GM18873 (cell line): Measurements from ENCODE around the gene PBOV1.
"Not testable (repeated sequence)": the region's sequence is repeated elsewhere in the genome, so short reads cannot be mapped to it uniquely, and the experiment has no call there.

Experiments
- ATAC-seq: cut with Tn5 transposase; IDR thresholded peaks from one replicate; pipeline ENCODE4 v1.9.1; 2021; ENCODE audit warnings: mild to moderate bottlenecking, moderate library complexity, moderate number of reproducible peaks; ENCODE audit not compliant: unreplicated experiment, low FRiP score

The PBOV1 gene

DNA sequence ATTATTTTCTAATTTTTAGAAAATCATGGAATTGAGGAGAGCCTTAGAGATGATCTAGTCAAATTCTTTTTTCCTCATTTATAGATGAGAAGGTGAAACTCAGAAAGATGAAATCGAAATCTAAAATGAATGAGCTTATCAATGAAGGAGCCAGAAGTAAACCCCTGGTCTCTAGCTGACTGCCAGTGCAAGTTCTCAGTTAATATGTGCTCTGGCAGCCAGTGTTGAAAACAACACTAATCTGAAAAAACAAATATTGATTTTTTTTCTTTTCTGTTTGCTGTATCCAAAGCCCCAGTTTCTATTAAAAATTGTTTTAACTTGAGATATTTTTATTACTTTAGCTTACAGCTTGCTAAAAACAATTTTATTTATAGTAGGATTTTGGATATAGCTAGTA is 21.5 kb upstream of the PBOV1 start:
- no peak for ATAC-seq

DNA sequence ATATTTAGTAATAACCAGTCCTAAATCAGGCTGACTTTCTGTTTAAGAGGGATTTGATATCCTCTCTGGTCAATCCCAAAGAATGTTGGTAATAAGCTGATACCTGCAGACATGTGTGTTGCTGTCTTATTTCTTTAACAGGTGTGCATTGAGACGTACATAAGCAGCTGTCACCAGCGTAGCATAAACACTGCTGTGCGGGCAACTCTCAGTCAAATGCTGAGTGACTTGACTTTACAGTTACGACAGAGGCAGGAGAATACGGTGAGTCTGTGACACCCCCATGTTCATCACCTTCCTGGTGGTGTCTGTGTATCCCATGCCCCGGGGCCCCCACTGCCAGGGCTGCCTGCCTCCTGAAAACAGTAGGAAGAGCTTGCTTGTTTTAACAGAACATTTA is 20.1 kb upstream of the PBOV1 start:
- ATAC-seq, result no peak

DNA sequence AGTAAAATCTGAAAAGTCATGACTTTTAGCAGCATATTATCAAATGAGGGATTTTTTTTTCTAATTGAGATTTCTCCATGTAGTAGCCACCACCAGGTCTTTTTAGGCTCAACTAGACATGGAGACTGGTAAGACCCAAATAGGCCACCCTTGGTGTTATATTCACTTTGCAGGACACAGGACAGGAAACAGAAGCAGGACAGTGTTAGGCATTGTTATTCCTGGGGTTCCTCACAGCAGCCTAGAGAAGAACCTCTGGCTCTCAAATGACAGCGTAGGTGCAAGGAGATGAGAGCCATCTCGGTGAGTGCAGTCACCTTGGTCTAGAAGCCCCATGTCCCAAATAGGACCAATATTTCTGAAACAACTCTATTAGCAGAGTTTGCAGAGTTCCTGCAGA is 19.2 kb upstream of the PBOV1 start:
- no peak for ATAC-seq

DNA sequence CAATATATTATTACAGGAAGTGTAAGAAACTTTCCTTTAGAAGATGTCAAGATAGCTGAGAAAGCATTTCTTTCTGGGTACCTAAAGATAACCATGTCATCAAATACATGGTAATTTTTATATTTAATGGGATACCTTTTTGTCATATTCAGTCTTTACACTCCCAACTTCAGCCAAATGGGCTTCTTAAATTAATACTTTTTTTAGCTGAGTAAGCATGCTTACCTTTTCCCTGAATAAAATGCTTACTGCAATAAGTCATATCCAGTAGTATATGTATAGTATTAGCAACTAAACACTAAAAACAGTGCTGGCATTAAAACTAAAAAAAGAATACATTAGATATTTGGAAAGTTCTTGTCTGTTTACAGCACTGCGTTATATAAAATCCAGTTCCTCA is 17.4 kb upstream of the PBOV1 start:
- ATAC-seq, result no peak

DNA sequence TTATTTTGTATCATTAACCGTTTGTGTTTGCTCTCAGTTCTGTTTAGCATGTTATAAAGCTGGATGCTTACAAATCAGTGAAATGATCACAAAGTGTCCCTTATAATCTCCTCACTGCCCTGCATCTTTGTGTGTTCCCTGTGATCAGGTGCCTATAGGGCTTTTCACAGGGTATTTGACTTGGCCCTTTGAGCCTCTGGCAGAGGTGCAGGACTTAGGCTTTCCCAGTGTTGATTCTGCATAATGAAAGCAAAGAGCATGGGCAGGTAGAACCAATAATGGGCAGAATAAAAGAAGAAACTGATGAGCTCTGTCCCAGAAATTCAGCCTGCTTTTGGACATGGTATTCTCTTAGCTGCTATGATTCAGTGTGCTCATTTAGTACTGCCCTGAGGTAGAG is 16.9 kb upstream of the PBOV1 start:
- no peak for ATAC-seq

DNA sequence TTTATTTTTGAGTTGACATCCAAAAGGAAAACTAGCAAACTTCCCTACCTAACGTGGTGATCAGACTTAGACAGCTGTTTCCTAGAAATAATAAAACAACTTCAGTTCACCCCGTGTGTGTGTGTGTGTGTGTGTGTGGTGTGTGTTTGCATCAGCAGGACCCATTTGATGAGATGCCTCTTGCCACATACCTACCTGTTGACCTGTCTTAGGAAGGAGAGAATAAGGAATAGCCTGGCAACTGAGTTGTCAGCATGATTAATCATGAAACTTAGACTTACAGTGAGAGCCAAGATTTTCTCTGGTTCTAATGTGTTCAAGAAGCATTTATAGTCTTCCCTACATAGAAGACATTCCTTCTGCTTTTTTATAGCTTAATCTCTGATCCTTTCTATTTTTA is 16.1 kb upstream of the PBOV1 start:
- ATAC-seq, result no peak

DNA sequence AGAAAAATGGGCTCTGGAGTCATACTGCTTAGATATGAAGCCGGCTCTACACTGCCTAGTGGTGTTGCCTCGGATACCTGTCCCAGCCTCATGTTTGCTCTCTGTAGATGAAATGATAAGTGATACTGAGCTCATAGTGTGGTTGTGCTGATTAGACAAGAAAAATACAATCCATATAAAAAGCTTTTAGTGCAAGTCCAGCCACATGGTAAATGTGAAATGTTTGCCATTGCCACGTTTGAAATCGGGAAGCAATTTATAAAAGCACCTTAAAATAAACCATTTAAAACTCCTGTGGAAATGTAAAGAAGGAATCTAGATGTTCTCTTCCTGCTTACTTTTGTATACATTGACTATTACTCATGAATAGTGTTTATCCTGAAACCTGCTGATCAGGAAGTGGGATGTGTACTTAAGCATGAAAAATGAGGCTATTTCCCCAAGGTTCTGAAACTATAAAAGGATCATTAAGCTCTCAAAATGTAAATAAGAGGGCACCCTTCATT is 13.1 kb upstream of the PBOV1 start:
- no peak for ATAC-seq

DNA sequence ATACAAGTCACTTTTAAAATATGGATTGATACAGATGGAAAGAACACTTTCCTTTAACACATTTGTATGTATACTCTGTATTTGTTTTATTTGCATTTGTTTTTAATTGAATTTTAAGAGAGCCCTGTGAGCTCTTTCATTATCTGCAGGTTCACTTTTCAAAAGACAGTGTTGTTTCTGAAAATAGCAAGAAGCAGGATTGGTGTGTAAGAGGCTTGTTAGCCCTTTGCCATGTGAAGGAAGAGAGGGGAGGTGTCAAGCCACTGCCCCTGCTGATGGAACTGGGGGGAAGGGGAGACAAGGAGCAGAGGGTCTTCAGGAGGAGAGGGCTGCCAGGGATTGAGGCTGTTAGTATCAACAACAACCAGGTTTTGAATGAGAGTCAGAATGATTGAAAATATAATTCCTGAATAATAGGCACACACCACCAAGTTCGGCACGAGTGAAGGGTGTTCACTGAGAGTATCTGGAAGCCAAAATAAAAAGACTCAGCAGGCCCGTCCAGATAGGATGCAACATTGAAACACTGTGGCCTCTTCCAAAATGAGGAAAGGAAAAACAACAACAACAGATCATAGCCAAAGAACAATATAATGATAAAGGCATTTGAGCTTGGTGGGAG is 12.6 kb upstream of the PBOV1 start:
- no peak for ATAC-seq

DNA sequence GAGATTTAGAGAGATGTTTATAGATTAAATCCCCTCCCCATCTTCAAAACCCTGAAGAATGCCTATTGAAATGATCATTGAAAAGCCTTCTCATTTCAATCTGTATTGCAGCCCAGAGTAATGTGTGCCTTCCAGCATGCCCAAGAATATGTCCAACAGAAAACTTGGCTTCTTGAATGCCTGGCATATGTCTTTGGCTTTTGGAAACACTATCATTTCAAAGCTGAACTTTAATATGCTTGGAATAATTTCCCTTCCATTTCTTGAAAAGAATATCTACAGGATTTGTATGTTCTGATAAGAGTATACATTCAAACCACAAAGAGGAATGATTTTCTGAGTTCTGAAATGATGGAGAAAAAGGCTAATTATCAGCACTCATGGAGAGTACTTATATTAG is 11.9 kb upstream of the PBOV1 start:
- no peak for ATAC-seq

DNA sequence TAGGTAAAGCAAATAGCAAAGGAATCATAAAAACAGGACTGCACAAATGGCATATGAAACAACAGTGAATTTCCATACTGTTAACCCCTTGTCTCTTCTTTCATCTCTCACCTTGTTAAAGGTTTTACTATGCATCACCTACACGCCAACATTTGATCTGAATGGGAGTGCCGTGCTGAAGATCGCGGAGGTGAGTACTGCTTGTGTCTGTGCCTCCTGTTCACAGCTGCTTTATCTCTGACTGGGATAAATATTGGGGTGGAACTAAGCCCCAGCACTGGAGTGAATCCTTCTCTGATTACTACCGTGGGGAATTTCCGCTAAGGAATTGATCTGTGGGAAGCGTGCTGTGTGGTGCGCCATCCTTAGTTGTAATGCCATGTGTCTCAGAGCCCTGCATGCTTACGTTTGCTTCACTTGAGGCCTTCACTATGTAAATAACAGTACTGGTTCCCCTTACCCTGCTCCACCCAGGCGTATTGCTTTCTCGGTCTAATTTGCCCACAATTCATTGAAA is 11.4 kb upstream of the PBOV1 start:
- no peak for ATAC-seq

DNA sequence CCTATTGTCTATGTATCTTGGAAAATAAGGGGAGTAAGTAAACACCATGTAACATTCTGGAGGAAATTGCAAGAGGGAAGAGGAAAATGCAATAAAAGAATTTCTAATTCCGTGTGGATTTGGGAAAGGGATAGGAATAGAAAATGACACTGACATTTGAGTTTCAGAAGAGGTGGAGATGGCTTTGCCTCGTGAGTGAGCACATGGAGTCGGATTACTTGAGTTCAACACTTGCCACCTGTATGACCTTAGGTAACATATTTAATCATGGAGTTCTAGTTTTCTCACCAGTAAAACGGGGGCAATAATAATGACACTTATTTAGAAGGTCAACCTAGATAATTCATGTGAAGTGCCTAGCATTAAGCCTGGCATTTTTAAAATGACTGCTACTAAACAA is 10.8 kb upstream of the PBOV1 start:
- no peak for ATAC-seq

DNA sequence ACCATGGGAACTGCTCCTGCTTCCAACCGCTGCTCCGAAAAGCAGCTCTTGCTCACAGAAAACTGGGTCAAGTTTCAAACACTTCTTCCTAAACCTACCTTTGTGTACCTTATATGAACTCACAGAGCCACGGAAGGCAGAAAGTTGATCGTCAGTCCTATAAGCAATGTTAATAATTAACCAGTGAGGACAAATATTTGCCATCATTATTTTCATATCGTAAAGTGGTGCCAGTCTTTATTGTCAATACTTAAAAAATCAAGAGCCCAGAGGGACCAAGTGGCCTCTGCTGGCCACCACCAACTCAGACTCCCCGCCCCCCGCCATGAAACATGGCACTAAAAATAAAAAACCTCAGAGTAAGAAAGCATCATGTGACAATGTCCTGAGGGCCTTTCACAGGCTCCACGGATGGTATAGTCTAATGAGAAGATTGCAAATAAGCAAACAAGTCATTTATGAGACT is 9.1 kb upstream of the PBOV1 start:
- no peak for ATAC-seq

DNA sequence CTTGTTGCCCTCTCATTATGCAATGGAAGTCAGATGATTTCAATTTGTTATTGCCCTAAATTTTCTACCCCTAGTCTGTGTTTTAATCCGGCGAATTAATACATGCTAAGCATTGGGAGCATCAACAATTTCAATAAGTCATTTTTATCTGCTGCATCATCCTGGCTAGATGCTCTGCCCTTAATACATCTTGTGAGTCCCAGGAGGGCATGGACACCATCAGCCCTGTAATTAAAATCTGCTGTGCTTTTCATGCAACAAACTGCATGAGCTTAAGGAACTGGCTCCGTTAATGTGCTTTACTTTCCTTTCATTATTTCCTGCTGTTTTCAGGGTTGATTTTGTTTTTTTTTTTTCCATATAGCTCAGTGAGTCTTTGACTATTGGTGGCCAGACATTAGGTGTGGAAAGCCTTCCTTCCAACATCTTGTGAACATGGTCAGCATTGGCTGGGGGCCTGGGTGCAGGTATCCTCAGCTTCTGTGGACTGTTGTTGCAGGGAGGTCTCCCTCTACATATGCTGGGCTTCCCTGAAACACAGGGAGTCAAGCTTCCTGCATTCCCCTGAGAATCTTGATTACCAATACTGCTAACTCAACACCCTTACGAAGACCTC is 8.5 kb upstream of the PBOV1 start:
- ATAC-seq, result no peak

DNA sequence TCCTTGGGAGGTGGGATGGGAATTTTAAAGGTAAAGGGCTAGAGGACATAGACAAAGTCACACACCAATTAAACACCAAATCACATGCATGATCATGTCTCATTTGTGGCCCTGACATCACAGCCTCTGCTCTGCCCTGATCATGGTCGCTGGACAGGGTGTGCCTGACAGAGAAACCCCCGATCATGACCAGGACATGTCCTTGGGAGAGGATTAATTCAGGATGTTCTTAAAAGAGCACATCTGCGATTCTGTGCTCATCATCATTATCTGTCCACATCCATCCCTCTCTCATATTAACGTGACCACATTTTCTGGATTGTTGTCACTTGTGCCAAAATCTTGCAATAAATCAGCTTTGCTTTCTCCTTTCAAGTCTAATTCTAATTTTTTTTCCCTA is 7.7 kb upstream of the PBOV1 start:
- ATAC-seq, result no peak

DNA sequence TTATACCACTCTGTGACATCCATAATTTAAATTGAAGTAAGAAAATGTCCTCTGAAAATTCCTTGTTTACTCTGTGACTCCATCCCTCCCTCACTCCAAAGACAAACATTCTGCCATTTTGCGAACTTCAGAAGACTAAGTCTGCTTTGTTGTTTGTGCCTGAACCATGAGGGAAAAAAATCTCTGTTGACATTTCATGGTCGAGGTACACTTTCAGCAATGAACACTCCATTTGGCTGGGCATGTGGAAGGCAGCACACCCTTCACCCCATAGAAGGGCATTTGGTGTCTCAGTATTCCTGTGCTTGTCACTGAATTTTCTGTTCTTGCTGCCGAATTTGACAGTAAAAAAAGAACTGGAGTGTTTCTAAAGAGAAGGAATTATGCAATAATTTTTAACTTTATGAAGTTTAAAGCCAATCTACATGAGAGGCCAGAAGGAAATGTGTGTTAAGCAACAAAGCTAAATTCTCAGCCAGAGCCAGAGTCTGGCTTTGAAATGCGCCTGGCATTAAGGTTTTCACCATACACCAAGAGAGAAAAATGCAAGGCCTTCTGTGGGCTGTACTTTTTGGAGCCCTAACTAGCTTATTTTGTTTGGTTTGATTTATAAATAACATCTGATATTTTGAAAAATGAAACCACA is 4.7 kb upstream of the PBOV1 start:
- ATAC-seq, result no peak

DNA sequence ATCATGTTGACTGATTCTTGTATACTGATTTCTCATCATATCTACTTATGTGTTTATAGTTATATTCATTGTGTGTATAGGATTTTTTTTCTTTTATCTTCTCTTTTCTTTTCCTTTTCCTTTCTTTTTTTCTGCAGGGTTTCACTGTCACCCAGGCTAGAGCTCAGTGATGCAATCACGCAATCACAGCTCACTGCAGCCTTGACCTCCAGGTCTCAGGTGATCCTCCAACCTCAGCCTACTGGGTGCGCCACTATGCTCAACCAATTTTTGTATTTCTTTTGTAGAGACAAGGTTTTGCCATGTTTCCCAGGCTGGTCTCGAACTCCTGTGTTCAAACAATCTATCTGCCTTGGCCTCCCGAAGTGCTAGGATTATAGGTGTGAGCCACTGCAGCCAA is 1.6 kb upstream of the PBOV1 start:
- ATAC-seq, result no peak

DNA sequence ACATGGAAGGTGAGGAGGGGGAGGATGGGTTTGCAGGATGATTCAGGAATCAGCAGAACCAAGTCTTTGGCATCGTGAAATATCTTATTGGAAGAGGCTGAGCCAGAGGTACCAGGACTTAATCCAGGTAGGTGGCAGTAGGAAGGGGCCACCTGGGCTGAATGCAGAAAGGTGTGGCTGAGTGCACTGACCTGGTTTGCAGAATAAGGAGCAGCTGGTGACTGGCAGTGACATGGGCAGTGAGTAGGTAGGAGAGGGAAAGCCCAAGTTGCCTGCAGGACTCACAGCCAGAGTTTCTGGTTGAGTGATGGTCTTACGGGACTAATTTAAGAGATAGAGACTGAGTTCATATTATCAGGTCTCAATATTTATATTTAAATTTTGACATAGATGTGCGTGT is 1.1 kb upstream of the PBOV1 start:
- ATAC-seq, result no peak

DNA sequence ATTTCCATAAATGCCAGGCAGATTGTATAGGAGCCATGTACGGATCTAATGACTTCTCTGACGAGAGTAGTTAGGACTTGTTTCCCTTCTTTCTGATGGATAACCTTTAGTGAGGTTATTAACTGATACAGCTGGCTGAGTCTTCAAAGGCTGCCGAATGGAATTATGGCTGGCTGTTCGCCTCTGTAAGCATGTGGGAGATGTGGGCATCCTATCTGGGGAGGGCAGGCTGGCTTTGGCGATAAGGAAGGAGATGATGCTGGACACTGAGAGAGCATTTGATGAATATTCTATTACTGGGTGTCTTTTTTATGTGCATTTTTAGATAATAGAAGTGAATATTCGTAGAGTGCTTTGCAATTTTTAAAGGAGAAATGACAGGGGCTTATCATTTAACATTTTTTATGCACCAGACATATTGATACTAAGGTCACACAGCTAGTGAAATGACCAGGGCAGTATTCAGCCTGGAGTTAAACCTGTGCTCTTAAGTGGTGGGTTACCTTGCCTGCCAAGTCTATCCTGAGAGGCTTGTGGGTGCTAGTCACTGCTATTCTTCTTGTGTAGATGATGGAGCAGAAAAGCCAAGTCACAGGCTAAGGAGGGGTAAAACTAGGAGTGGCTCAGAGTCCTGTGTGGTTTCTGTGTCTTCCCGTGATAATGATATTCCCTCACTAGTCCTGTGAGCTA is 3.1 kb downstream of the PBOV1 start:
- no peak for ATAC-seq

DNA sequence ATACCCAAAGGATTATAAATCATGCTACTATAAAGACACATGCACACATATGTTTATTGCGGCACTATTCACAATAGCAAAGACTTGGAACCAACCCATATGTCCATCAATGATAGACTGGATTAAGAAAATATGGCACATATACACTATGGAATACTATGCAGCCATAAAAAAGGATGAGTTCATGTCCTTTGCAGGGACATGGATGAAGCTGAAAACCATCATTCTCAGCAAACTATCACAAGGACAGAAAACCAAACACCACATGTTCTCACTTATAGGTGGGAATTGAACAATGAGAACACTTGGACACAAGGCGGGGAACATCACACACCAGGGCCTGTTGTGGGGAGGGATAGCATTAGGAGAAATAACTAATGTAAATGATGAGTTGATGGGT is 5.8 kb downstream of the PBOV1 start:
- ATAC-seq, result not testable (repeated sequence)

DNA sequence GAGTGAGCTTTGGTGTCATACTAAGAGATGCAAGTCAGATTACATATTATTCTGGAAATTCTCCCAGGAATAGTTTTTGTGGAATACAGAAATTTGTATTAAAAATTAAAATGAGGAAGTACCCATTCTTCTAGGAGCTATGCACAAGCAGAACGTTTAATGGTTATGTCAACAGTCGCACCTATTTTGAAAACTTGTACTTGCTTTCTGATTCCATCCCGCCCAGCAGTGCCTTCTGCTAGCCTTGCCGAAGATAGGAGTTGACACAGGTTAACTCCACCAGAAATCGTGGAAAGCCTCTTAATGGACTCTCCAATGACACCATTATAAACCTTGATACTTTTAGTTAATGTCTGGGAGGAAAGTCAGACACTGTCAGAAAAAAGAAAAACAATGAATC is 6.7 kb downstream of the PBOV1 start:
- no peak for ATAC-seq

DNA sequence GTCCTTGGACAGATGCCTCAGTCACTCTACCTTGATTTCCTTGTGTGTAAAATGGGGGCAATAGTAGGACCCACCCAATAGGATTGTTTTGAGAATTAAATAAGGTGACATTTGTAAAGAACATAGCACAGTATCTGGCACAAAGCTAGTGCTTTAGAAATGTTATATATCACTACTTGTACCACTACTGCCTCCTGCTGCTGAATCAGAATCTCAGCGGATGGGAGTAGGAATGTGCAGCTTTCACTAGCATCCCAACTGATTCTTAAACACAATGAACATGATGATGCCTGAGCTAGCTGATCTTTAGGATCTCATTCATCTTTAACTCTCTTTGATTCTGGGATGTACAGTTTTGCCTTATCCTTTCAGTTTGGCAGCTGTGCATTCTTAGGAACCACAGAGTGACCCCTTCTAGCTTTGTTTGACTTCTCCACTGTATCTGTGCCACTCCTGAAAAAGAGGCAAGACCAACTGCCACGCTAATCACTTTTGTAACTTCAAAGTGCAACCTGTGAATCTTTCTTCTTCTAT is 7.2 kb downstream of the PBOV1 start:
- ATAC-seq, result no peak
